Keratinocyte (primary cell): ENCODE data around the gene AP5B1. TPM values are rescaled to one million over a fixed set of nuclear protein-coding genes. Genes with fewer than 3 reads are reported as not detected.
"Not testable (repeated sequence)": the region's sequence is repeated elsewhere in the genome, so short reads cannot be mapped to it uniquely, and the experiment has no call there.

Source experiments
- DNase-seq: peaks from one replicate; pipeline ENCODE4 v3.0.0-alpha.2; 2011; ENCODE audit warnings: low read depth, missing footprints, low spot score
- FAIRE-seq: peaks from 2 replicates; lab custom pipeline; 2011; peaks lifted over from hg19 to GRCh38; lab: Jason Lieb, UNC
- H2AFZ ChIP-seq: 2 replicates; pipeline ENCODE4 v1.6.0; 2012; ENCODE audit warnings: low read length, control low read depth, inconsistent platforms; ENCODE audit not compliant: control insufficient read depth
- H3K27ac ChIP-seq: 2 replicates; pipeline ENCODE4 v1.5.1; 2011; ENCODE audit warnings: low read length; ENCODE audit not compliant: control insufficient read depth, insufficient read depth
- H3K27me3 ChIP-seq: 3 replicates; pipeline ENCODE4 v1.6.0; 2011; ENCODE audit warnings: low read length; ENCODE audit not compliant: control insufficient read depth, insufficient read depth; ENCODE audit errors: extremely low read depth
- H3K36me3 ChIP-seq, 2 experiments: 2 replicates in 1 of 2; 3 replicates in 1 of 2; pipeline ENCODE4 v1.5.1; 2011; ENCODE audit warnings: low read length in 2 of 2, mild to moderate bottlenecking in 1 of 2; ENCODE audit not compliant: control insufficient read depth in 2 of 2, insufficient read depth in 2 of 2; ENCODE audit errors: extremely low read depth in 1 of 2
- H3K4me1 ChIP-seq: 3 replicates; pipeline ENCODE4 v1.5.1; 2011; ENCODE audit warnings: low read length; ENCODE audit not compliant: control insufficient read depth, insufficient read depth; ENCODE audit errors: extremely low read depth
- H3K4me2 ChIP-seq: 3 replicates; pipeline ENCODE4 v1.6.0; 2011; ENCODE audit warnings: low read depth, low read length; ENCODE audit not compliant: control insufficient read depth, insufficient read depth; ENCODE audit errors: extremely low read depth
- H3K4me3 ChIP-seq, 3 experiments: fragments of 200-600 bp in 1 of 3; sonication (generic) in 1 of 3; 2 replicates in 2 of 3; 3 replicates in 1 of 3; pipeline ENCODE4 v1.5.1; 2011 to 2016; ENCODE audit warnings: low read length in 3 of 3, mild to moderate bottlenecking in 3 of 3, control low read depth in 2 of 3, inconsistent platforms in 1 of 3, low read depth in 1 of 3, mixed read lengths in 1 of 3, mixed run types in 1 of 3, moderate library complexity in 1 of 3; ENCODE audit not compliant: control insufficient read depth in 2 of 3, insufficient read depth in 2 of 3; ENCODE audit errors: extremely low read depth in 1 of 3
- H3K79me2 ChIP-seq: 2 replicates; pipeline ENCODE4 v1.6.0; 2012; ENCODE audit warnings: low read length; ENCODE audit not compliant: control insufficient read depth, insufficient read depth
- H3K9ac ChIP-seq: 3 replicates; pipeline ENCODE4 v1.6.0; 2011; ENCODE audit warnings: low read length; ENCODE audit not compliant: control insufficient read depth, insufficient read depth; ENCODE audit errors: extremely low read depth
- H3K9me1 ChIP-seq: 3 replicates; pipeline ENCODE4 v1.6.0; 2011; ENCODE audit warnings: low read length; ENCODE audit not compliant: control insufficient read depth, insufficient read depth; ENCODE audit errors: extremely low read depth
- H3K9me3 ChIP-seq: 2 replicates; pipeline ENCODE4 v1.5.1; 2012; ENCODE audit warnings: low read depth, low read length; ENCODE audit not compliant: control insufficient read depth
- H4K20me1 ChIP-seq: 3 replicates; pipeline ENCODE4 v1.6.0; 2011; ENCODE audit warnings: low read length; ENCODE audit not compliant: control insufficient read depth, insufficient read depth; ENCODE audit errors: extremely low read depth
- EZH2 ChIP-seq: IDR thresholded peaks from one replicate; pipeline ENCODE4 v1.6.1; 2012; ENCODE audit warnings: inconsistent platforms, mild to moderate bottlenecking, low read length, moderate library complexity
- dilution Hi-C: fragments of 300-500 bp; cut with MboI; formaldehyde crosslinking; loops from one replicate; pipeline ENCODE4 v1.7.0; 2020; ENCODE audit warnings: low sequenced_read_pairs; ENCODE audit not compliant: extremely low pct_ligation_motif_present
- polyA plus RNA-seq, 5 experiments: library from polyadenylated mRNA; depleted of rRNA in 3 of 5; stranded (reverse) in 3 of 5; stranded (forward) in 1 of 5; unstranded in 1 of 5; fragments of >200 nt; gene quantifications; 1 replicate in 1 of 5; 2 replicates in 3 of 5; 3 replicates in 1 of 5; pipeline versions ENCODE4 v1.2.1 to v1.2.3, GENCODE V29; 2011 to 2012; ENCODE audit warnings: missing spikeins in 2 of 5, low read depth in 1 of 5, low replicate concordance in 1 of 5
- TF ChIP-seq, protein P1 (sequence below), 3 experiments: IDR thresholded peaks in 1 of 3; conservative IDR thresholded peaks in 1 of 3; optimal IDR thresholded peaks in 1 of 3; 2 replicates in 2 of 3; 3 replicates in 1 of 3; pipeline versions ENCODE3 to v1.5.1; 2011; ENCODE audit warnings: low read length in 3 of 3, mild to moderate bottlenecking in 3 of 3, moderate library complexity in 2 of 3, control low read depth in 1 of 3, inconsistent platforms in 1 of 3; ENCODE audit not compliant: insufficient read depth in 2 of 3; ENCODE audit errors: extremely low read depth in 1 of 3

The AP5B1 gene
- polyA plus RNA-seq, 1 donor (not counting 4 experiments of a cell fraction or from before 2014, with no cell fraction given), result 3.1 TPM

DNA sequence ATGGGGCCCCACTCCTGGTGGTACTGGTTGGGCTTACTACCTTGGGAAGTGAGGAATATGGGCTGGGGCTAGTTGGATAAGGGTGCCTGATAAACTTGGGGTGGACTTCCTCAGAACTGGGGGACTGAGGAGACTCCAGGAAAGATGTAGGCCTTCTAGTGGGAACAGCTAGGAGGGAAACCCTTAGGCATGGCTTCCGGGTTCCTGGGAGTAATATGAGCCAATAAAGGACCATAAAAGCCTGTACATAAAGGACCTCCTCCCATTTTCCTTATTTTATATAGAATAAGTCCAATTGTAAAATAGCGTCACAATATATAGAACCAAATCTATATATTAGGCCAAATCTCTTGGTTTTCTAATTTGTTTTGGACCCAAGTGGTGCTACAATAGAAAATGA is 41.8 kb downstream of the AP5B1 start:
- dilution Hi-C loops, result no loop called here
- no peaks in the 10 kb centered on the region for H3K79me2 ChIP-seq
- peaks cover 5% of the 10 kb centered on the region for H3K27me3 ChIP-seq
- no peak overlapping the region for H2AFZ ChIP-seq
- no peak overlapping the region for H3K4me2 ChIP-seq
- FAIRE-seq (no peak), DNase-seq (no peak)
- TF ChIP-seq, protein P1, sequence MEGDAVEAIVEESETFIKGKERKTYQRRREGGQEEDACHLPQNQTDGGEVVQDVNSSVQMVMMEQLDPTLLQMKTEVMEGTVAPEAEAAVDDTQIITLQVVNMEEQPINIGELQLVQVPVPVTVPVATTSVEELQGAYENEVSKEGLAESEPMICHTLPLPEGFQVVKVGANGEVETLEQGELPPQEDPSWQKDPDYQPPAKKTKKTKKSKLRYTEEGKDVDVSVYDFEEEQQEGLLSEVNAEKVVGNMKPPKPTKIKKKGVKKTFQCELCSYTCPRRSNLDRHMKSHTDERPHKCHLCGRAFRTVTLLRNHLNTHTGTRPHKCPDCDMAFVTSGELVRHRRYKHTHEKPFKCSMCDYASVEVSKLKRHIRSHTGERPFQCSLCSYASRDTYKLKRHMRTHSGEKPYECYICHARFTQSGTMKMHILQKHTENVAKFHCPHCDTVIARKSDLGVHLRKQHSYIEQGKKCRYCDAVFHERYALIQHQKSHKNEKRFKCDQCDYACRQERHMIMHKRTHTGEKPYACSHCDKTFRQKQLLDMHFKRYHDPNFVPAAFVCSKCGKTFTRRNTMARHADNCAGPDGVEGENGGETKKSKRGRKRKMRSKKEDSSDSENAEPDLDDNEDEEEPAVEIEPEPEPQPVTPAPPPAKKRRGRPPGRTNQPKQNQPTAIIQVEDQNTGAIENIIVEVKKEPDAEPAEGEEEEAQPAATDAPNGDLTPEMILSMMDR (optimal IDR thresholded peaks at IDR 0.05 in 1 of 3, IDR thresholded peaks at IDR 0.05 in 1 of 3, conservative IDR thresholded peaks at IDR 0.05 in 1 of 3; ENCODE audit: extremely low read depth in 1 of 3, insufficient read depth in 2 of 3, low read length in 3 of 3), result no peak
- no peak for TF ChIP-seq EZH2
- H3K4me1 ChIP-seq, result no peaks in the 10 kb centered on the region
- H3K36me3 ChIP-seq, result no peaks in the 10 kb centered on the region
- no peak overlapping the region for H3K27ac ChIP-seq
- H3K9me1 ChIP-seq, result no peaks in the 10 kb centered on the region
- H3K9ac ChIP-seq, result no peak overlapping the region
- no peaks in the 10 kb centered on the region for H4K20me1 ChIP-seq
- H3K4me3 ChIP-seq, result no peak overlapping the region
- H3K9me3 ChIP-seq, result peaks cover 2% of the 10 kb centered on the region

DNA sequence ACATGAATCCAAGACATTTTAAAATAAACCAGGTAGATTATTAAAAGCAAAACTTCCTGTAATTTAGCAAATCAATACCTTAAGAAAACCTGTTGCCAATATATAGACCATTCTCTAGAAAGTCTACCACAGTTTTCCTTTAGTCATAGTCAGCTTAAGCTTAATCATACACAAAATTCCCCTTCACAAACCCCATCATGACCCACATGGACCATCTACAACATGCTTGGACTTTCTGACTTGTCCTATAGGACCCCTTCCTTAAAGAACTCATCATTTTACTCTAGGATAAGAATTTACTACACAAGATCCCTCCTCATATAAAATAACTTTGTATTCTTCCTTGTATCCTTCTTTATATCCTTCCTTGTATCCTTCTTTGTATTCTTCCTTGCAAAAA is 44.0 kb downstream of the AP5B1 start:
- FAIRE-seq, result no peak
- TF ChIP-seq EZH2, result no peak
- TF ChIP-seq, protein P1 (optimal IDR thresholded peaks at IDR 0.05 in 1 of 3, IDR thresholded peaks at IDR 0.05 in 1 of 3, conservative IDR thresholded peaks at IDR 0.05 in 1 of 3; ENCODE audit: extremely low read depth in 1 of 3, insufficient read depth in 2 of 3, low read length in 3 of 3), result no peak

DNA sequence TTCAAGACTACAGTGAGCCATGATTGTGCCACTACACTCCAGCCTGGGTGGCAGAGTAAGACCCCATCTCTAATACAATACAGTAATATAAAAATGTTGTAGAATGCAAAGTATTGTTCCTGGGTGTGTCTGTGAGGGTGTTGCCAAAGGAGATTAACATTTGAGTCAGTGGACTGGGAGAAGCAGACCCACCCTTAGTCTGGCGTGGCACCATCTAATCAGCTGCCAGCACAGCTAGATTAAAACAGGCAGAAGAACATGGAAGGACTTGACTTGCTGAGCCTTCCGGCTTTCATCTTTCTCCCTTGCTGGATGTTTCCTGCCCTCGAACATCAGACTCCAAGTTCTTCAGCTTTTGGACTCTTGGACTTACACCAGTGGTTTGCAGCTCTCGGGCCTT is 45.7 kb downstream of the AP5B1 start:
- dilution Hi-C loops, H3K4me2 ChIP-seq, FAIRE-seq, H3K9me3 ChIP-seq, H3K4me1 ChIP-seq, H4K20me1 ChIP-seq, H3K9me1 ChIP-seq, H3K36me3 ChIP-seq, DNase-seq, H3K27me3 ChIP-seq, H3K4me3 ChIP-seq, H3K27ac ChIP-seq, H2AFZ ChIP-seq, H3K9ac ChIP-seq, H3K79me2 ChIP-seq: not testable (repeated sequence)

More for the DNA sequence above, 44.0 kb downstream of the AP5B1 start:
- dilution Hi-C loops, result no loop called here
- Histone ChIP-seq H3K27me3 (no peaks in the 10 kb centered on the region), H3K9me1 (no peaks in the 10 kb centered on the region), H2AFZ (no peak overlapping the region), H3K9ac (no peak overlapping the region), H3K27ac (no peak overlapping the region), H3K36me3 (no peaks in the 10 kb centered on the region), H4K20me1 (no peaks in the 10 kb centered on the region), H3K79me2 (no peaks in the 10 kb centered on the region), H3K4me3 (no peak overlapping the region), H3K9me3 (peaks cover 2% of the 10 kb centered on the region), H3K4me1 (no peaks in the 10 kb centered on the region), H3K4me2 (no peak overlapping the region)
- DNase-seq, result no peak
